ENCODE measurements around the gene SLC25A43.

DNA sequence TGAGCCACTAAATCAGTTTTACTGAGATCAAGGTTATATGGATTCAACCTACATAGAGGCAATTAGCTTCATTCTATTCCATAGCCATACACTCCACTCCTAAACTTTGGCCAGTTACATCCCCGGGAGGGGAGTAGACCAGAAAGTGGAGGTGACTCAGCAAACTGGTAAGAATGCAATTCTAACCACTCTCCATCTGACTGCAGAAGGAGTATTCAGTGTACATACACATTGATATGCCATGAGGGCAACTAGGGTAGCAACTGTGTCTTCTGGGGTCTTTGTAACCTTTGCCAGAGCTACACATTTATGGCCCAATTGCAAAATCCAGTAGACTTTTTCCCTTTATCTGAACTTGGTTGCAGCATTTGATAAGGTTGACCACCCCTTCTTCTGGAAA, 7.6 kb downstream of the SLC25A43 start:
- TF ChIP-seq, protein P1, sequence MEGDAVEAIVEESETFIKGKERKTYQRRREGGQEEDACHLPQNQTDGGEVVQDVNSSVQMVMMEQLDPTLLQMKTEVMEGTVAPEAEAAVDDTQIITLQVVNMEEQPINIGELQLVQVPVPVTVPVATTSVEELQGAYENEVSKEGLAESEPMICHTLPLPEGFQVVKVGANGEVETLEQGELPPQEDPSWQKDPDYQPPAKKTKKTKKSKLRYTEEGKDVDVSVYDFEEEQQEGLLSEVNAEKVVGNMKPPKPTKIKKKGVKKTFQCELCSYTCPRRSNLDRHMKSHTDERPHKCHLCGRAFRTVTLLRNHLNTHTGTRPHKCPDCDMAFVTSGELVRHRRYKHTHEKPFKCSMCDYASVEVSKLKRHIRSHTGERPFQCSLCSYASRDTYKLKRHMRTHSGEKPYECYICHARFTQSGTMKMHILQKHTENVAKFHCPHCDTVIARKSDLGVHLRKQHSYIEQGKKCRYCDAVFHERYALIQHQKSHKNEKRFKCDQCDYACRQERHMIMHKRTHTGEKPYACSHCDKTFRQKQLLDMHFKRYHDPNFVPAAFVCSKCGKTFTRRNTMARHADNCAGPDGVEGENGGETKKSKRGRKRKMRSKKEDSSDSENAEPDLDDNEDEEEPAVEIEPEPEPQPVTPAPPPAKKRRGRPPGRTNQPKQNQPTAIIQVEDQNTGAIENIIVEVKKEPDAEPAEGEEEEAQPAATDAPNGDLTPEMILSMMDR (IDR thresholded peaks at IDR 0.05; ENCODE audit: low read length): no peak
- TF ChIP-seq EZH2 (IDR thresholded peaks at IDR 0.05; ENCODE audit: borderline replicate concordance, low read length): no peak

Data from OCI-LY1 (cell line).